Psoas muscle (tissue), 8 donors: ENCODE data around the gene CYB5R3. TPM values are rescaled to one million over a fixed set of nuclear protein-coding genes. Genes with fewer than 3 reads are reported as not detected.
A peak's percentile ranks its signal among the peaks of the same experiment; 100 is the strongest.

Experiments
- ATAC-seq, 4 donors: fragments of 200-7000 bp; cut with Tn5 transposase; one replicate each; pipeline ENCODE4 v1.9.1; 2020; ENCODE audit warnings: moderate library complexity in 3 of 4, mild to moderate bottlenecking in 2 of 4
- DNase-seq, 2 donors: peaks; one replicate each; pipeline ENCODE4 v3.0.0-alpha.2; 2020
- H3K27ac ChIP-seq: fragments of 200-600 bp; one replicate; pipeline ENCODE4 v1.8.0; 2022
- H3K27me3 ChIP-seq, 3 donors: fragments of 200-600 bp in 1 of 3; one replicate each; pipeline versions ENCODE4 v1.6.1 to v1.8.0; 2013 to 2022; ENCODE audit warnings: low read length in 2 of 3, mild to moderate bottlenecking in 2 of 3, moderate library complexity in 1 of 3; ENCODE audit not compliant: insufficient read depth in 3 of 3
- H3K36me3 ChIP-seq, 2 donors: fragments of 200-600 bp in 1 of 2; one replicate each; pipeline versions ENCODE4 v1.6.1 to v1.8.0; 2013 to 2022; ENCODE audit warnings: low read depth in 1 of 2, mild to moderate bottlenecking in 1 of 2, moderate library complexity in 1 of 2; ENCODE audit not compliant: insufficient read depth in 1 of 2
- H3K4me1 ChIP-seq: fragments of 200-600 bp; one replicate; pipeline ENCODE4 v1.8.0; 2022
- H3K4me3 ChIP-seq: fragments of 200-600 bp; one replicate; pipeline ENCODE4 v1.8.0; 2022; ENCODE audit warnings: mild to moderate bottlenecking
- H3K9me3 ChIP-seq: fragments of 200-600 bp; one replicate; pipeline ENCODE4 v1.8.0; 2022
- WGBS, 3 donors: extraction: QIAGEN DNeasy Blood & Tissue Kit; methylation state at CpG; one replicate each; pipeline versions ENCODE4 v1.1.6 to v1.1.7; 2013; 5-methylcytosine and 5-hydroxymethylcytosine counted together
- intact Hi-C, 2 donors: fragments of 100-400 bp; cut with DNase I; formaldehyde crosslinking; loops; one replicate each; pipeline versions ENCODE4 v1.11.0 to v1.14.2; 2022
- polyA plus RNA-seq, 3 donors: library from polyadenylated mRNA; stranded (reverse); fragments of 200-250 nt; gene quantifications; one replicate each; pipeline ENCODE4 v1.2.3, GENCODE V29; 2013
- total RNA-seq, 4 donors: library from RNA; stranded (reverse); fragmentation: NEBNext Ultra II Directional in 2 of 4; extraction: Animal tissue kit (Norgen Biotek cat#: 25700) in 2 of 4; gene quantifications; one replicate each; pipeline versions ENCODE4 v1.2.1 to v1.2.4, GENCODE V29; 2021 to 2023
- TF ChIP-seq, protein P1 (sequence below): fragments of 200-600 bp; IDR thresholded peaks from one replicate; pipeline ENCODE4 v1.8.0; 2022; ENCODE audit warnings: antibody characterized with exemption
- donor health status: healthy with polysubstance abuse.
- donor health status: DM: no; HTN: no; CAD: no; lungs with moderate emphysema.
- donor health status: Bipolar disorder and iron deficiency.
- donor health status: healthy.
- donor health status: DM: yes; HTN: yes; CAD: no.
- donor health status: DM: no; HTN: no; CAD: no.
- donor health status: DM: no; HTN: no; CAD: no.
- donor health status: DM: yes; HTN: yes; CAD: no.

The CYB5R3 gene
- total and polyA plus RNA-seq, 7 donors, result 120 to 230 (median 172) TPM

GRCh38 chr22:42661985-42662831, 13.0 kb upstream of the CYB5R3 start:
- TF ChIP-seq, protein P1, sequence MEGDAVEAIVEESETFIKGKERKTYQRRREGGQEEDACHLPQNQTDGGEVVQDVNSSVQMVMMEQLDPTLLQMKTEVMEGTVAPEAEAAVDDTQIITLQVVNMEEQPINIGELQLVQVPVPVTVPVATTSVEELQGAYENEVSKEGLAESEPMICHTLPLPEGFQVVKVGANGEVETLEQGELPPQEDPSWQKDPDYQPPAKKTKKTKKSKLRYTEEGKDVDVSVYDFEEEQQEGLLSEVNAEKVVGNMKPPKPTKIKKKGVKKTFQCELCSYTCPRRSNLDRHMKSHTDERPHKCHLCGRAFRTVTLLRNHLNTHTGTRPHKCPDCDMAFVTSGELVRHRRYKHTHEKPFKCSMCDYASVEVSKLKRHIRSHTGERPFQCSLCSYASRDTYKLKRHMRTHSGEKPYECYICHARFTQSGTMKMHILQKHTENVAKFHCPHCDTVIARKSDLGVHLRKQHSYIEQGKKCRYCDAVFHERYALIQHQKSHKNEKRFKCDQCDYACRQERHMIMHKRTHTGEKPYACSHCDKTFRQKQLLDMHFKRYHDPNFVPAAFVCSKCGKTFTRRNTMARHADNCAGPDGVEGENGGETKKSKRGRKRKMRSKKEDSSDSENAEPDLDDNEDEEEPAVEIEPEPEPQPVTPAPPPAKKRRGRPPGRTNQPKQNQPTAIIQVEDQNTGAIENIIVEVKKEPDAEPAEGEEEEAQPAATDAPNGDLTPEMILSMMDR, result peak; percentile 88
- DNase-seq, result peak; percentile 89 to 93
- intact Hi-C loops, result loop anchor here (1.0 to 5.0 kb wide), 5 partner anchors 40 to 160 kb away; partner anchors contain the start of gene A4GALT (in 1 of the 2)
- no peaks in the 10 kb centered on the region for H3K9me3 ChIP-seq
- H3K4me1 ChIP-seq, result peaks cover 5% of the 10 kb centered on the region
- H3K27ac ChIP-seq, result peak overlapping the region; percentile 46
- H3K4me3 ChIP-seq, result peak overlapping the region; percentile 72
- peak; percentile 88 to 97 (median 90) for ATAC-seq
- no peaks in the 10 kb centered on the region for H3K27me3 ChIP-seq
- H3K36me3 ChIP-seq, result no peaks in the 10 kb centered on the region
- WGBS, 3 donors, result 5 to 8% (median 5%) methylated on average over 55 to 68 of the region's 68 CpGs

DNA sequence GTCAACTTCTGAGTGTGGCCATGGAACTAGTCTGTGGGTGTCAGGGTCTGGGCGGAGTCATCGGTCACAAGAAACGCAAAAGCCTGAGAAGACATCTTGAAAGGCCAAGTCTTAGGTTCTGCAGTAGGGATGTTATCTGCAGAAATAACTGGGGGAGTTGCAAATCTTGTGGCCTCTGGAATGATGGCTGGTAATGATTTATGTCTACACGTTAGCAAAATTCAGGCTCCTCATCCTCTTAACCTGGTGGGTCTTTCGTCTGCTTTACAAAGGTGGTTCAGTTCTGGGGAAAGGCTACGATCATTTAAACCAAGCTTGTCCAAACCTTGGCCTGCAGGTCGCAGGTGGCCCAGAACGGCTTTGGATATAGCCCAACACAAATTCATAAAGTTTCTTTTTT, 7.4 kb upstream of the CYB5R3 start:
- no peaks in the 10 kb centered on the region for H3K36me3 ChIP-seq
- no peak overlapping the region for H3K4me3 ChIP-seq
- H3K27ac ChIP-seq, result no peak overlapping the region
- no peaks in the 10 kb centered on the region for H3K4me1 ChIP-seq
- TF ChIP-seq, protein P1, result no peak
- no peaks in the 10 kb centered on the region for H3K9me3 ChIP-seq
- no peak for DNase-seq
- intact Hi-C loops, result no loop called here
- no peaks in the 10 kb centered on the region for H3K27me3 ChIP-seq
- WGBS, 3 donors, result 96 to 98% (median 97%) methylated on average over 8 of the region's 8 CpGs
- no peak for ATAC-seq

GRCh38 chr22:42655693-42656092, 6.5 kb upstream of the CYB5R3 start:
- Histone ChIP-seq H3K4me1 (no peaks in the 10 kb centered on the region), H3K27ac (no peak overlapping the region), H3K36me3 (no peaks in the 10 kb centered on the region), H3K4me3 (no peak overlapping the region), H3K27me3 (no peaks in the 10 kb centered on the region), H3K9me3 (no peaks in the 10 kb centered on the region)
- TF ChIP-seq, protein P1, result no peak
- intact Hi-C loops, result no loop called here
- DNase-seq (no peak), ATAC-seq (no peak)
- 64 to 72% (median 67%) methylated on average over 9 of the region's 9 CpGs for WGBS, 3 donors

GRCh38 chr22:42654436-42655073, 5.4 kb upstream of the CYB5R3 start:
- intact Hi-C loops, result no loop called here
- DNase-seq (no peak), ATAC-seq (no peak)
- Histone ChIP-seq H3K27me3 (no peaks in the 10 kb centered on the region), H3K9me3 (no peaks in the 10 kb centered on the region), H3K36me3 (no peaks in the 10 kb centered on the region), H3K27ac (no peak overlapping the region), H3K4me1 (no peaks in the 10 kb centered on the region), H3K4me3 (no peak overlapping the region)
- 88 to 92% (median 91%) methylated on average over 7 of the region's 7 CpGs for WGBS, 3 donors
- TF ChIP-seq, protein P1, result no peak
